ENCODE measurements around the gene PRRX2.

- TF ChIP-seq CTCF (IDR thresholded peaks at IDR 0.05) (no peak), POLR2A (IDR thresholded peaks at IDR 0.05) (no peak)
Measured at GRCh38 chr9:129669946-129670345, 4.5 kb downstream of the PRRX2 start.
